GM23338 (cell line): ENCODE data around the gene JTB.

Experiments used
- CREB1 ChIP-seq: fragments of 250-450 bp; sonication (Bioruptor Pico); IDR thresholded peaks from 2 replicates; pipeline ENCODE4 v1.5.0; 2020; ENCODE audit warnings: low read depth, mild to moderate bottlenecking, moderate library complexity
- CTCF ChIP-seq, 2 experiments: fragments of 200-600 bp in 1 of 2; sonication (generic) in 1 of 2; conservative IDR thresholded peaks; 2 replicates each; pipeline versions ENCODE4 v1.5.1 to v1.6.1; 2016 to 2017; ENCODE audit warnings: antibody characterized with exemption in 2 of 2, low read depth in 2 of 2, mild to moderate bottlenecking in 2 of 2, moderate library complexity in 1 of 2
- EZH2 ChIP-seq: fragments of 200-600 bp; sonication (generic); IDR thresholded peaks from one replicate; pipeline ENCODE4 v1.8.0; 2017; ENCODE audit warnings: antibody characterized with exemption, mild to moderate bottlenecking, low read depth; ENCODE audit not compliant: unreplicated experiment
- EZH2phosphoT487 ChIP-seq: fragments of 200-600 bp; sonication (generic); IDR thresholded peaks from one replicate; pipeline ENCODE4 v1.8.1; 2018; ENCODE audit warnings: antibody characterized with exemption; ENCODE audit not compliant: unreplicated experiment
- JUNB ChIP-seq: IDR thresholded peaks from one replicate; pipeline ENCODE4 v1.6.1; 2016; ENCODE audit warnings: antibody characterized with exemption; ENCODE audit not compliant: unreplicated experiment
- POLR2AphosphoS5 ChIP-seq: IDR thresholded peaks from 2 replicates; pipeline ENCODE4 v1.6.1; 2016; ENCODE audit warnings: antibody characterized with exemption, low read depth
- REST ChIP-seq: IDR thresholded peaks from one replicate; pipeline ENCODE4 v1.6.1; 2018; ENCODE audit warnings: antibody characterized with exemption; ENCODE audit not compliant: unreplicated experiment
- STAT1 ChIP-seq: IDR thresholded peaks from one replicate; pipeline ENCODE4 v1.6.1; 2016; ENCODE audit warnings: antibody characterized with exemption; ENCODE audit not compliant: unreplicated experiment
- ZNF331 ChIP-seq: fragments of 250-450 bp; sonication (Bioruptor Pico); IDR thresholded peaks from 2 replicates; pipeline ENCODE4 v1.5.0; 2020; ENCODE audit warnings: low read depth, mild to moderate bottlenecking, moderate library complexity
- TF ChIP-seq, protein P1 (sequence below): IDR thresholded peaks from 2 replicates; pipeline ENCODE4 v1.6.1; 2016; ENCODE audit warnings: antibody characterized with exemption

DNA sequence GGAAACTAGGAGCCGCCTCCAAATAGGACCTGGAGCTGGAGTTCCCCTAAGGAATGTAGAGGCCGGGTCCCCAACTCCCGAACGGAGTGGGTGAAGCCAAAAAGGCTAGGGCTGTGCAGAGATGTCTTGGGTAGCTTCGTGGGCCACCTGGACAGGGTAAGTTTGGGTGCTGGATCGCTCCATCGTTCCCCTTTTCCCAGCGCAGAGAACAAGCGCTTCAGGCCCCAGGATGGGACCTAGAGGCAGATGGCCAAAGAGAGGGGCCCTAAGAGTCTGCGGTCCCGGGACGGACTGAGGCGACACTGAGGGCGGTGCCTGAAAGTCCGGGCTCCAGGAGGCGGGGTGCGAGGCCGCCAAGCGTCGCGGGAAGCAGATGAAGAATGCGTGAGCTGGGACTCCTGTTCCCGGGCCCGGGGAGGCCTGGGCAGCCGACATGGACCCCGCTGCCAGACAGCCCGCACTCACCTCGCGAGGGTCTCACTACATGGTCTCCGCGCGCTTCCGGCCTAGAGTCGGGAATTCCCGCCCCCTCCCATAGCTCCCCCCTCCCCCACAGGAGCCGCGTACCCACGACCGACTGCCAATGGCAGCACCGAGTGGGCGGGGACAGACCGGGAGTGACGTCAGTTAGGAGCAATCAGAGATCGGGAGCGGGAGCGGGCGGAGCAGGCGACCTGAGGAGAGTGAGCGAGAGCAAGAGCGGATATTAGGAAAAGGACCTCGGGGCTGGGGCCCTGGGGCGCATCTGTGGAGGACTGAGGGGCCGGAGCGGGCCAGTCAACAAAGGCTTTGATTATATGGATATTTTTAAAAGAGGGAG is 14.2 kb downstream of the JTB start, which contains the start of gene SLC39A1:
- TF ChIP-seq CTCF (conservative IDR thresholded peaks at IDR 0.05; ENCODE audit: low read depth in 2 of 2) (no peak; a peak in 1 of 4 replicates), JUNB (no peak), POLR2AphosphoS5 (peak; percentile 77), CREB1 (peak; percentile 90), EZH2 (no peak), REST (peak; percentile 19), EZH2phosphoT487 (no peak), ZNF331 (CRISPR knock-in tag) (no peak), STAT1 (no peak)
- TF ChIP-seq, protein P1, sequence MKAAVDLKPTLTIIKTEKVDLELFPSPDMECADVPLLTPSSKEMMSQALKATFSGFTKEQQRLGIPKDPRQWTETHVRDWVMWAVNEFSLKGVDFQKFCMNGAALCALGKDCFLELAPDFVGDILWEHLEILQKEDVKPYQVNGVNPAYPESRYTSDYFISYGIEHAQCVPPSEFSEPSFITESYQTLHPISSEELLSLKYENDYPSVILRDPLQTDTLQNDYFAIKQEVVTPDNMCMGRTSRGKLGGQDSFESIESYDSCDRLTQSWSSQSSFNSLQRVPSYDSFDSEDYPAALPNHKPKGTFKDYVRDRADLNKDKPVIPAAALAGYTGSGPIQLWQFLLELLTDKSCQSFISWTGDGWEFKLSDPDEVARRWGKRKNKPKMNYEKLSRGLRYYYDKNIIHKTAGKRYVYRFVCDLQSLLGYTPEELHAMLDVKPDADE = 0 out of 2 replicates have a peak, but pooled peaks have one; percentile 18
